Erythroblast (primary cell): Measurements from ENCODE around the gene SCN1B.
"Not testable (repeated sequence)": the region's sequence is repeated elsewhere in the genome, so short reads cannot be mapped to it uniquely, and the experiment has no call there.

ENCODE experiments used
- DNase-seq, 2 experiments: peaks; one replicate each; lab custom pipeline; 2025; lab: John Stamatoyannopoulos, UW
- GATA1 ChIP-seq: IDR thresholded peaks from 2 replicates; pipeline ENCODE4 v1.6.1; 2011; ENCODE audit warnings: low read depth, mild to moderate bottlenecking, control low read depth, low read length, moderate library complexity
- POLR2A ChIP-seq: IDR thresholded peaks from 2 replicates; pipeline ENCODE4 v1.6.1; 2011; ENCODE audit warnings: mild to moderate bottlenecking, low read length

SCN1B gene

DNA sequence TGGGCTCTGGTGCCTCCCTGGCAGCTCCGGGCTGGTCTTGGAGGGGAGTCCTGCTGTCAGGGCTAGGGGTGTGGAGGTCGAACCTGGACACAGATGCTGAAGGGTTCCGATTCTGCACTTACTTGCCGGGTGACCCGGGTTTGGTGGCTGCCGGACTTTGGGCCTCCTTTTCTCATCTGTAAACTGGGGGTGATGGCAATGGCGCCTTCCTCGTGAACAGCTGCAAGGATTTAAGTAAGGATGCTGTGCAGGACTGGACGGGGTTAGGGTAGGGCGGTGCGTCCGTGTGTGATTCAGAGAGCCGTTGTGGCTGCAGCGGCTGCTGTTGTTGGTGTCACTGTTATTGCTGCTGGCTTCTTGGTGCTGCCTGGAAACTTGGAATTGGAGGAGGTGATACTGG is 13.6 kb downstream of the SCN1B start:
- TF ChIP-seq POLR2A (no peak), GATA1 (no peak)

DNA sequence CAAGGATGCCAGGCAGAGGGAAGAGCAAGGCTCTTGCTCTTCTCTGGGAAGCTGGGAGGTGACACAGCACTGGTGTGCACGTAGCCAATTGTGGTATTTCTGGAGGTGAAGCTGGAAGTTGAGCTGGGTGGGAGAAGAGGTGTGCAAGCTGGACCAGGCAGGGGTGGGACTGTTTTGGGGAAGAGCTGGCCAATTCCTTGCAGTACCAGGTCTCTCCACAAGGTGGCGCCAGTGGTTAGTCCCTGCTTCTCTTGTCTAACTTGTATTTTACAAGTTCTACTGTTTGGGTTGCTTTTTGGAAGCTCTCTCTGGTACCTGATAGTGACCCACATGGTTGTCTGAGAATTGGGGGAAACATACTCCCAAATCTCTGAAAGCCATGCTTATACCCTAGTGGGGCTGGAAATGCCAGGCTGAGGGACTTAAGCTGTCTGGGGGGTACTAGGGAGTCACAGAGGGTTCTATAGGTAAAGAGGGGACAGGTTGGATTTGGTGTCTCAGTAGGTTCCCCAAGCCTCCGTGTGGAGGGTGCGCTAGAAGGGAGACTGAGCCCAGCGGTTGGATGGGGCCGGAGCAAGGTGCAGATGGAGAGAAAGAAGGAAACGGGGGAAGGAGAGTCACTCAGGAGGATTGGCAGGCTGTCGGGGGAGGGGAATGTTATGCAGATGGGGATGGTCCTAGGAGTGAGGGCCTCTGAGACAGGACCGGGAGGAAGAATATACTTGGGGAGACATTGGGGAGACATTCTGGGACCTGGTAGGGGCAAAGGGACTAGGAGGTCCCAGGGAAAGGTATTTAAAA is 14.2 kb downstream of the SCN1B start:
- TF ChIP-seq GATA1 (no peak), POLR2A (no peak)
- DNase-seq = peak; percentile 51 to 68

More for the DNA sequence above, 13.6 kb downstream of the SCN1B start:
- DNase-seq = no peak

DNA sequence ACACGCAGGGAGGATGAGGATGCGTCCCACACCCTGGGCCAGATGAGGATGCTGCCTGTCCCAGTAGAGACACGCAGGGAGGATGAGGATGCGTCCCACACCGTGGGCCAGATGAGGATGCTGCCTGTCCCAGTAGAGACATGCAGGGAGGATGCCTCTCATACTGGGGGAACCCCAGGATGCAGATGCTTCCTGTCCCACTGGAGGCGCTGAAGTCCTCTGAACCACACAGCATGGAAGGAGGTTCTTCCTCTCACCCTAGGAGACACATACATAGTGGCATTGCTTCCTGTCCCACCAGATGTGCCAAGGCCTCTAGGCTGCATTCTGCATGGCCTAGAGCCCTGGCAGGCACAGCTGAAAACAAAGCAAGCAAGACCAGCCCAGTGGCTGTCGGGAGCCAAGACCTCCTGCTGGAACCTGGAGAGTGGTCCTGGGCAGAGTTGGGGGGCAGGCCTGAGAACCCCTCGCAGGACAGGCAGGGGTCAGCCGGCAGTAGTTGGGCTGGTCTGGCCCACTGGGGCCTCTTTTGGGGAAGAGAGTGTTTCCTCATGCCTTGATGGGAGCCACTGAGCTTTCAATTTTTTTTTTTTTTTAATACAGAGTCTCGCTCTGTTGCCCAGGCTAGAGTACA is 15.5 kb downstream of the SCN1B start:
- peak in 1 of 2 experiments; percentile 25 for DNase-seq
- TF ChIP-seq GATA1 (no peak), POLR2A (no peak)

DNA sequence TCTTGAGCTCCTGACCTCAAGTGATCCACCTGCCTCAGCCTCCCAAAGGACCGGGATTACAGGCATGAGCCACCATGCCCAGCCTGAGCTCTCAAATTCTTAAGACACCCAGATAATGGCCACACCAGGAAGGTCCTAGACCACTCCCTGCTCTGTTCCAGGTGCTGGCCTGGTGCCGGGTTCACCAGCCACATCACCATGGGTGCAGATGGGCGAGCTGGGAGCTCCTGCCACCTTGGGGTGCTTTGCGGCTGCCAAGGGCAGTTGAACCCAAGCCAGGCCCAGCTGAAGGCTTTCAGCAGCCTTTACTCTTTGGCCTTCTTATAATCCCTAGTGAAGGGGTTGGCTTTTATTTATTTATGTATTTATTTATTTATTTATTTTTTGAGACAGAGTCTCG is 16.2 kb downstream of the SCN1B start:
- TF ChIP-seq POLR2A (no peak), GATA1 (no peak)

DNA sequence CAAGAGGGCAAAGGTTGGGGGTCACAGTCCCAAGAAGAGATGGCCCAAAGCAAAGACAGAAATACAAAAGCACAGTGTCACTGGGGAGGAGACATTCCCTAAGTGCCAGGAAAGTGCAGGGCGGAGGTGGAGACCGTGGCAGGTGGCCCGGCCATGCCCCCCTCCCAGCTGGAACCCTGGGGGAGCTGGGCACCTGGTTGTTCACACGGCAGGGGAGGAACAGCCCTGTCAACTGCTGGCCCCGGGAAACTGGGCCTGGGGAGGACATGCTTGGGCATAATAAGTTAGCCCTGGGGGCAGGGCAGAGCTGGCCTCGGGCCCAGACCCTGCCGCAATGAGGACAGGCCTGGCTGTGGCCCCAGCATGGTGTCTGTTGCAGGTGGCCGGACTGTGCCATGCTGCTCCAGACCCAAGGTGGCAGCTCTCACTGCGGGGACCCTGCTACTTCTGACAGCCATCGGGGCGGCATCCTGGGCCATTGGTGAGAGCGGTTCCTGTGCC is 18.7 kb downstream of the SCN1B start:
- TF ChIP-seq GATA1 = no peak
- TF ChIP-seq POLR2A = no peak
- DNase-seq = no peak

More for the DNA sequence above, 16.2 kb downstream of the SCN1B start:
- no peak for DNase-seq

DNA sequence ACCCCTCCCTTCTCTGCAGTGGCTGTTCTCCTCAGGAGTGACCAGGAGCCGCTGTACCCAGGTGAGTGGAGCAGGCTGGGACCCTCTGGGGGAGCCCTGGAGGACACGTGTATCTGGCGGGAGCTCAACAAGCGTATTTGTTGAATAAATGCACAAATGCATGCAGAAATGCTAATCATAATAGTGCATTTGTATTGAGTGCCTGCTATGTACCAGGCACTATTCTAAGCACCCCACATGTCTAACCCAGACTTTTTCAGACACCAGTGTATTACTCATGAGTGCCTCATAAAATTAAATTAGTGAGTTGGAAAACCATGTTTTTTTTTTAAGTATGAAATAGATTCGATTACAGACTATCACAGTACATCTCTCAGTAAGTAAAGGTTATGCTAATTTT is 19.2 kb downstream of the SCN1B start:
- TF ChIP-seq GATA1 = no peak
- TF ChIP-seq POLR2A = no peak
- no peak for DNase-seq

DNA sequence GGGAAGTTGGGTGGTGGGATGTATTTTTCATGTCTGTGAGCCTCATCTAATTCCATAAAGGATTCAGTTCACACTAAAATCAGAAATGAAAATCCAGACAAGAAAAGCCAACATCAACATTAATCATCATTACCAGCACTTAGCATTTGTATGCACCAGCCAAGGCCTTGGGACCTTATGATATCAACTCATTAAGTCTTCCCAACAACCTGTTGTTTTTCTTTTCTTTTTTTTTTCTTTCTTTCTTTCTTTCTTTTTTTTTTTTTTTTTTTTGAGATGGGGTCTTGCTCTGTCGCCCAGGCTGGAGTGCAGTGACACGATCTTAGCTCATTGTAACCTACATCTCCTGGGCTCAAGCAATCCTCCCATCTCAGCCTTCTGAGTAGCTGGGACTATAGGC is 20.4 kb downstream of the SCN1B start:
- DNase-seq = not testable (repeated sequence)

DNA sequence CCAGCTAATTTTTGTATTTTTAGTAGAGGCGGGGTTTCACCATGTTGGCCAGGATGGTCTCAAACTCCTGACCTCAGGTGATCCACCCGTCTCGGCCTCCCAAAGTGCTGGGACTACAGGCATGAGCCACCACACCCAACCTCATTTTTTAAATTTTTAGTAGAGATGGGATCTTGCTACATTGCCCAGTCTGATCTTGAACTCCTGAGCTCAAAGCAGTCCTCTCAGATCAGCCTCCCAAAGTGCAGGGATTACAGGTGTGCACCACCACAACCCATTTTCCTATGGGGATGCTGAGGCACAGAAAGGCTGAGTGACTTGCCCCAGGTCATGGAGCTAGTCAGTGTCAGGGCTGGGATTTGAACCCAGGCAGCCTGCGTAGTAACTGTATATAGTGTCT is 21.0 kb downstream of the SCN1B start:
- not testable (repeated sequence) for DNase-seq

DNA sequence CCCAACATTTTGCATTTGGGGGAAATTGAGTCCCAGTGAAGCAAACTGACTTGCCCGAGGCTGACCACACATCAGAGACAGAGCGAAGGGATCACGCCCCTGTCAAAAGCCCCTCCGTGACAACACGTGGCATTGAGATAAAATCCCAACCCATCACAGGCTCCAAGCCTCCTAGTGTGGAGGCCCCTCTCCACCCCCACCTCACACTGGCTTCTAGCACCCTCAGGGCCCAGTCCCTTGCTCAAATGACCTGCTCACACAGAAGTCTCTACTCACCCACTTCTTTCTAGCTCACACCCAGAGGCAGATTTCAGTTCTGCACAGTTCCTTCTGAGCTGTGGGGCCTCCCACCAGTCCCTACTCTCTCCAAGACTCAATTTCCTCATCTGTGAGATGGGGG is 21.5 kb downstream of the SCN1B start:
- no peak for TF ChIP-seq POLR2A
- no peak for TF ChIP-seq GATA1
- DNase-seq = no peak

DNA sequence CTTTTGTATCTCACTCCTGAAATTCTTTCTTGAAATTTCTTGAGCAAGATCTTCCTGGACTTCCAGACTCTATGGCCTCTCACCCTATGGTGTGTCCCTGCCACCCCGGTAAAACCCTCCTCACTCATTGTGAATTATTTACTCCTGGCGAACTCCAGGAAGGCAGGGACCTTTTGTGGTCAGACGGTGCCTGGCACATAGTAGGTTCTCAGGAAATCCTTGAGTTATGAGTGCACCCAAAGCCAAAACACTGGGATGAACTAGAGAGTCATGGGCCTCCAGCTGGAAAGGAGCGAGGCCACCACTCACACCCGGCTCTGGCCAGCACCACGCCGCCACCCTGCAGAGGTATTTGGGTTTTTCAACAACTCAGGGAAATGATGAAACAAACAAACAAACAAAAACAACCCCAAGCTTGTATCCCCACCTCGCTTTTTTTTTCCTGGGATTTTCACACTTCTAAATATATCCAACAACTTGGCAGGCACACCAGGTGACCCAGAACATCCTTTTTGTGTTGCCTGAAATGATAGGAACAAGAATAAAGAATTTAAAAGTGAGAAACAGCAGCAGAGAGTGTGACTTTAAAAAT is 22.4 kb downstream of the SCN1B start:
- no peak for DNase-seq
- TF ChIP-seq POLR2A = no peak
- TF ChIP-seq GATA1 = no peak

DNA sequence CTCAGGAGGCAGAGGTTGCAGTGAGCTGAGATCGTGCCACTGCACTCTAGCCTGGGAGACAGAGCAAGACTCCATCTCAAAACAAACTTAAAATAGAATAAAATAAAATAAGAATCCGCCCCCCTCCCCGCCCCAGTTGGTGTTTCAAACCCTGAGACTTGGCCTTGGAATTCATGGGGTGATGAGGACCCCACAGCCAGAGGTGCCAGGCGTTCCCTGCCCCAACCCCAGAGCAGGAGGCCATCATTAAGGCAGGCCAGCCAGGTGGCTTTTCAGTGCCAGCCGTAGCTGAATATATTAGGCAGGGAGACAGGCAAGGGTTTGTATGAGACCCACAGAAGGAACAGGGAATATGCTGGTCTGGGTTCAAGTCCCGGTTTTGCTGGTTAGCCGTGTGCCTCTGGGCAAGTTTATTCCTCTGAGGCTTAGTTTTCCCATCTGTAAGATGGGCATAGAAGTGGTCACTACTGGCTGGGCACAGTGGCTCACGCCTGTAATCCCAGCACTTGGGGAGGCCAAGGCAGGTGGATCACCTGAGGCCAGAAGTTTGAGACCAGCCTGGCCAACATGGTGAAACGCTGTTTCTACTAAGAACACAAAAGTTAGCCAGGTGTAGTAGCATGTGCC is 23.5 kb downstream of the SCN1B start:
- TF ChIP-seq GATA1 (no peak), POLR2A (no peak)

DNA sequence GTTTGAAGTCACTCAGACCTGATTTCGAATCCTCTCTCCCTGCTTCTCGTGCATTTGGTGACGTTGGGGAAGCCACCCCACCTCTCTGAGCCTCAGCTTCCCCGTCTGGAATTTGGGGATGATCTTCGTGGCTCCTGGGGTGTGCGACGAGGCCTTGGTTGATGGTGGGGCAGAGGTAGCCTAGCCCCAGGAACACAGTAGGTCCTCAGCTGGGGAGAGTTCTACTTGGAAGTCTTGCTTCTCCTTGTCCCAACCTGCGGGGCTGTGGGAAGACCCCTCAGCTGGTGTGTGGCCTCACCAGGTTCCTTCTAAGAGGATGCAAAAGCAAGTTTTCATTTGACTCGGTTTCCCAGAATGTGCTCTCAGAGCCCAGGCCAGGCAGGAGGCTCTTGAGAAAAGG is 24.4 kb downstream of the SCN1B start:
- no peak for DNase-seq
- TF ChIP-seq POLR2A (no peak), GATA1 (no peak)

More for the DNA sequence above, 23.5 kb downstream of the SCN1B start:
- DNase-seq = no peak

DNA sequence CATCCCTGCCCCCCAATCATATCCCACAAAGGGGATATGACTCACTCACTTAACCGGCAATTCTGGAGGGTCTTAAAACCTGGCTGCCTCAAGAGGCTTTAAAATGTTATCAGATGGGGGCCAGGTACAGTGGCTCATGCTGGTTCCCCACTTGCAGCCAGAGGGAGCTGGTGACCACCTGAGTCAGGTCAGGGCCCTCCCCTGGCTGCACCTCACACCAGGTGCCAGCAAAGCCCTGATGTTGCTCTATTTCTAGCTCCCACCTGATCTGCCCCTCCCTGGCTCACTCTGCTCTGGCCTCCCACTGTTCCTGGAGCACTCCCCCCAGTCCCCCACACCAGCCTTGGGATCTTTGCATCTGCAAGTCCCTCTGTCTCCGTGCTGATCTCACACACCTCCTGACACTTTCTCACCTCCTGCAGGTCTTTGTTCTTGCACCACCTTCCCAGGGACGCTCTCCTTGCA is 25.5 kb downstream of the SCN1B start:
- no peak for DNase-seq

More for the DNA sequence above, 25.5 kb downstream of the SCN1B start:
- TF ChIP-seq POLR2A = no peak
- TF ChIP-seq GATA1 = no peak
